D721Med (cell line): ENCODE results near the gene CORO7.

Experiments
- DNase-seq: peaks from one replicate; pipeline ENCODE4 v3.0.0; 2011; ENCODE audit warnings: low spot score; ENCODE audit not compliant: insufficient read length
- FAIRE-seq: peaks from 2 replicates; lab custom pipeline; 2011; peaks lifted over from hg19 to GRCh38; lab: Jason Lieb, UNC
- TF ChIP-seq, protein P1 (sequence below): IDR thresholded peaks from 2 replicates; pipeline ENCODE4 v1.5.1; 2012; ENCODE audit warnings: mild to moderate bottlenecking, control low read depth; ENCODE audit not compliant: insufficient read depth; ENCODE audit errors: missing control alignments

Gene CORO7

DNA sequence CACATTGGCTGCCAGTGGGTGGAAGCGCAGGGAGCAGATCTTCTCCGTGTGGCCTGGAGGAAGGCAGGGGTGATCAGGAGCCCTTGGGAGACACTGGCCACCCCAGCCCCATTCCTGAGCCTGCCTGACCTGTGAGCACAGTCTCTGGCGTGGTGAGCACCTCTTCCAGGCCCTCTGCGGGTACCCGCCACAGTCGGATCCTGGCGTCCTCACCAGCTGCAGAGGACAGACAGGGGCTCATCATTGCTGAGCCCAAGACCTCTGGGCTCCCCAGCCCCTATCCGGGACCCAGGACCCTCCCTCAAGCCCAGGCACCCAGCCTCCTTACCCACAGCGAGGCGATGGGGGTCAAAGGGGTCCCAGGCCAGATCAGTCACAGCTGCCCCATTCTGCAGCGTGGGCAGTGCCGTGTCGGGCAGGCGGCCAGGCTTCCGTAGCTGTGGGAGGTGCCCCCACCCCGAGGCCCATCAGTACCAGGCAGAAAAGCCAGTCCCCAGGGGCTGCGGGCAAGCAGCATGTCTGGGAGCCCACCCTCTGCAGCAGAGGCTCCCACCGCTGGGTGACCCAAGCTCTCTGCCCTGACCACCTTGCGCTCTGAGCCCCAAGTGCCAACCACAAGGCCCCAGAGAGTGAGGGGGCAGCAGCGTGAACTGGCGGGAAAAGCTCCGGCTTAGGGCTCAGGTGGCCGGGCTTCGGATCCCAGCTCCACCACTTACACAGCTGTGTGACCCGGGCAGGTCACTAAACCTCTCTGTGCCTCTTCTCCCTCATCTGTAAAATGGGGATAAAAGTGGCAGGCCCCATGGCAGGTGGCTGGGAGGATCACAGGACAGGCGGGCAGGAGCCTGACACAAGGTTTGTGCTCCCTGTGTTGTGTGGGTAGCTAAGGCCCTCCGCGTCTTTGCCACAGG, 55.1 kb downstream of the CORO7 start:
- DNase-seq (no peak), FAIRE-seq (no peak)
- TF ChIP-seq, protein P1, sequence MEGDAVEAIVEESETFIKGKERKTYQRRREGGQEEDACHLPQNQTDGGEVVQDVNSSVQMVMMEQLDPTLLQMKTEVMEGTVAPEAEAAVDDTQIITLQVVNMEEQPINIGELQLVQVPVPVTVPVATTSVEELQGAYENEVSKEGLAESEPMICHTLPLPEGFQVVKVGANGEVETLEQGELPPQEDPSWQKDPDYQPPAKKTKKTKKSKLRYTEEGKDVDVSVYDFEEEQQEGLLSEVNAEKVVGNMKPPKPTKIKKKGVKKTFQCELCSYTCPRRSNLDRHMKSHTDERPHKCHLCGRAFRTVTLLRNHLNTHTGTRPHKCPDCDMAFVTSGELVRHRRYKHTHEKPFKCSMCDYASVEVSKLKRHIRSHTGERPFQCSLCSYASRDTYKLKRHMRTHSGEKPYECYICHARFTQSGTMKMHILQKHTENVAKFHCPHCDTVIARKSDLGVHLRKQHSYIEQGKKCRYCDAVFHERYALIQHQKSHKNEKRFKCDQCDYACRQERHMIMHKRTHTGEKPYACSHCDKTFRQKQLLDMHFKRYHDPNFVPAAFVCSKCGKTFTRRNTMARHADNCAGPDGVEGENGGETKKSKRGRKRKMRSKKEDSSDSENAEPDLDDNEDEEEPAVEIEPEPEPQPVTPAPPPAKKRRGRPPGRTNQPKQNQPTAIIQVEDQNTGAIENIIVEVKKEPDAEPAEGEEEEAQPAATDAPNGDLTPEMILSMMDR: no peak

DNA sequence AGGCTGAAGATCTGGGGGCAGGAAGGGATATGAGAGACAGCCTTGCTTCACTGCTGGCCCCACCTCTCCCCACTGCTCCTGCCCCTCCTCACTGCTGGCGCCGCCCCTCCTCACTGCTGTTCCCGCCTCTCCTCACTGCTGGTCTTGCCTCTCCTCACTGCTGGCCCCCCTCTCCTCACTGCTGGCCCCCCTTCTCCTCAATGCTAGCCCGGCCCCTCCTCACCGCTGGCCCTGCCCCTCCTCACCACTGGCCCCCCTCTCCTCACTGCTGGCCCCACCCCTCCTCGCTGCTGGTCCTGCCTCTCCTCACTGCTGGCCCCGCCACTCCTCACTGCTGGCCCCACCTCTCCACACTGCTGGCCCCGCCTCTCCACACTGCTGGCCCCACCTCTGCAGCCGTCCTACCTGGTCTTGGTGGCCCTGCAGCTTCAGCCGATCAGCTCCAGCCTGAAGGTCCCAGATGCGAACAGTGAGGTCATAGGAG, 55.8 kb downstream of the CORO7 start:
- TF ChIP-seq, protein P1: no peak
- FAIRE-seq (no peak), DNase-seq (no peak)

DNA sequence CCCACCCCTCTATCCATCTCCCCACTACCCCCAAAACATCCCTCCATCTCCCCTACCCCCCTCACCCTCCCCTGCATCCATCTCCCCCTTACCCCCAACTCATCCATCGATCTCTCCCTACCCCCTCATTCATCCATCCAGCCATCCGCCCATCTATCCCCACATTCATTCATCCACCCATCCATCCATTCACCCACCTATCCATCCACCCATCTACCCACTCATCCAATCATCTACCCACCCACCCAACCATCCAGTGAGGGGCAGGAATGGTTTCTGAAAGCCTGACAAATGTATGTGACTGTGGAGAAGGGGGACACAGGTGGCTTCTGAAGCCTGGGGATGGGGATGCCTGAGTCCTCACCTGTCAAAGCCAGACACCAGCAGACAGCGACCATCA, 56.5 kb downstream of the CORO7 start:
- FAIRE-seq (no peak), DNase-seq (no peak)
- TF ChIP-seq, protein P1: no peak

DNA sequence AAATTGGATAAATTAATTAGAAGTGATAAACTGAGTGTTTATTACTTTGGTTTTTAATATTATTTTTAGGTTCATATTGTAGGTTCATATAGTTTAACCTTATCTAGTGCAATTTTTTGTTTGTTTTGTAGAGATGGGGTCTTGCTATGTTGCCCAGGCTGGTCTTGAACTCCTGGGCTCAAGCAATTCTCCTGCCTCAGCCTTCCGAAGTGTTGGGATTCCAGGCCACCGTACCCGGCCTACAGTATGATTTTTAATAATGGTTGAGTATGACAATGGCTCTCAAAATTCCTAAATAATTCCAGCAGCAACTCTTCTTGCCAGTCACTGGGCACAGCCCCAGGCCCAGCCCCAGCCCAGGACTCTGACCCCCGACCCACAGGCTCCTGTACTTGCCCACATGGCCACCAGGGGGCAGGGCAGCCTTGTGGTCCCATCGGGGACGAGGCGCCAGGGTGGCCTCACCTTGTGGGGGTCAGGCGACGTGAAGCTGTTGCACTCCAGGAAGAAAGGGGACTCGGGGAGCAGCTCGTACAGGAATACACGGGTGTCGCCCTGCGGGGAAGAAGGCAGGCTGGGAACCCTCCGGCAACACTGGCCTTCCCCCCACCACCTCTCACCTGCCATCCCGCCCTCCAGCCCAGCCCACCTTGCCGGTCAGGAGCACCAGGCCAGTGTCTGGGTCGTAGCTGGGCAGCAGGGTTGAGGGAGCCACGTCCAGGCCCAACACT, 57.4 kb downstream of the CORO7 start:
- no peak for FAIRE-seq
- peak; percentile 62 for DNase-seq
- TF ChIP-seq, protein P1: peak; percentile 67

DNA sequence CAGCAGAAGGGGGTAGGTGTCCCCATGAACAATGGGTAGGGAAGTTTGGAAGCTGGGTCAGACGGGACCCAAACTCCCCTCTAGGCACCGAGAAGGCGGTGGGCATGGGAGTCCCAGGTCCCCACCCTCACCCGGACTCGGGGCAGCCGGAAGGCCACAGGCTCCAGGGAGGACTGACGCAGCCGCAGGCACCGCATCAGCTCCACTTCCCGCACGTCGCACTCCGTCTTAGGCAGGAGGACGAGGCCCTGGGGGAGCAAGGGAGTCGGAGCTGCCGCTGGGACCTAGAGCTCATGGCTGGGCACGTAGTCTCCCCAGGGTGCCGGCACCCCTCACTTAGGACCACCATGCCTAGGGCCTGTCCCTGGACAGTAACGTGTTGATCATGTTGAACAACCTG, 58.2 kb downstream of the CORO7 start:
- DNase-seq: no peak
- TF ChIP-seq, protein P1: no peak
- FAIRE-seq: no peak

DNA sequence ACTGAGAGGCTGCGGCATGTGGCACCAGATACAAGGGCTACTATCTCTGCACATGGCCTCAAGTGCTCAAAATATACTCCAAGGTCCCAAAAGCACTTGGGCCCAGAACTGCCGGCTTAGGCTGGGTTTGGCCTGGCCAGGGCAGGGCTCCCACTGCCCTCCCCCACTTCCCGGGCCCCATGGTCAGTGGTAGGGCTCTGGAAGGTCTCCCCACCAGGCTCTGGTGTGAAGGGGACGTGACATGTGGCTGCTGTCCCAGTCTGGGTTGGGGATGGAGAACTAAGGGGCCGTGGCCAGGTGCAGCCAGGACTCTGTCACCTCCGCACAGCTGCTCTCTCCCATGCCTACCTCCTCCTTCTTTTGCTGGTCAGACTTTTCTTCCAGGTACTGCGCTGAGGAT, 59.6 kb downstream of the CORO7 start:
- TF ChIP-seq, protein P1: no peak
- no peak for DNase-seq
- FAIRE-seq: no peak
